ENCODE data around the gene KCTD13.

DNA sequence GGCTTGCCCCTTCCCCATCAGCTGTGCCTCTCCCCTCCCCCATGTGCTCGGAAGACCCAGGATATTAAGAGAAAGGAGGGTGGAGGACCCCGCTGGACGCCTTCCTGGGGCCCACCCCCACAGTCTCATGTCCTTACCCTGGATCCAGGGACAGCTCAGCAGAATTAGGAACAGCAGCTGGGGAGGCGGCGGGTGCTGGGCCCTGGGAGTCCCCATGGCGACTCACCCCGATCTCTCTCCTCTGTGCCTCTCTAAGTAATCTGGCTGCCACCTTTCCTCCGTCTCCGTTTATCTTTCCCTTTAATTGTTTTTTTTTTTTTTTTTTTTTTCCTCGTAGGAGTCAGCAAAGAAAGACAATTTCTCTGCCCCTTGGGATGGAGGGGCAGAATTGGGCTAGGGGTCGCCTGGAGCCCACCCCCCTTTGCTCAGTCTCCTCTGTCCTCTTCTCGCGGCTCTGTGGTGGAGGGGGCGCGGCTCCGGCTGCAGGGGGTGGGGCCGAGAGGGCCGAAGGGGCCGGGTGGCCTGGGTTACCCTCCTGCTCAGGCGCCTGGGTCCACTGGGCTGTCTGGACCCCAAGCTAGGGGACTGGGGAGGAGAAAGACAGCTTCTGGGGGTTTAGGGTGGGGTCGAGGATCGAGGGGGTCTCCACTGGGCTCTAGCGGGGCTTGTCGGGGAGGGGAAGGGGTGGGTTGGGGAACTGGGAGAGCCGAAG lies 27.1 kb downstream of the KCTD13 start:
- TF ChIP-seq CTCF (IDR thresholded peaks at IDR 0.05), result no peak
- no peak for TF ChIP-seq EP300 (IDR thresholded peaks at IDR 0.05; ENCODE audit: low read depth)
- no peak for TF ChIP-seq POLR2A (IDR thresholded peaks at IDR 0.05)
